ENCODE measurements around the gene HDAC9.

Gene HDAC9

DNA sequence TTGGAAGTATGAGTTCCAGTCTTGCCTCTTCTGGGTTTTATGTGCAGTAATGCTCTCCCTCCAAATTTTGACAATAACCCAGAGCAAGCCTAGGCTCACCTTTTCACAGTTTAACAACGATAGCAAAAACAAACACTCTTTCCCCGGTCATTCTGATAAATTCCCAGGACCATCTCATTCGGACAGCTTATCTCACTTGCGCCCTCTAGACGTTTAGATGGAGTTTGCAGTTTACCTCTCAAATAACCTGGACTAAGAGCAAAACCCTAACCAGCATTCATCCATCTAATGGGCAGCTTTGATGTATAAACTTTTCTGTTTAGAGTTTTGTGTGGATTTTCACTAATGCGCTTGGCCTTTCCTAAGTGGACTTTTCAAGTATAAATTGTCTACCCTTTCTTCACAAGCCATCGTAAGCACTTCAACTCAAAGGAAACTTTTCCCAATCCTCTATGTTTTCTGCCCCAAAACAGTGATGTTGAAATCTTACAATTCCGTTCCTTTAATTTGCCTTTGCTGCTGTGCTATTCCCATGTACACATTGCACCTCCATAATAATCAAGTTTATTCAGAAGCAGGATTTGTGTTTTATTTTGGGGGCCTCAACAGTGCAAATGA lies 114.9 kb downstream of the HDAC9 start:
- TF ChIP-seq, protein P1, sequence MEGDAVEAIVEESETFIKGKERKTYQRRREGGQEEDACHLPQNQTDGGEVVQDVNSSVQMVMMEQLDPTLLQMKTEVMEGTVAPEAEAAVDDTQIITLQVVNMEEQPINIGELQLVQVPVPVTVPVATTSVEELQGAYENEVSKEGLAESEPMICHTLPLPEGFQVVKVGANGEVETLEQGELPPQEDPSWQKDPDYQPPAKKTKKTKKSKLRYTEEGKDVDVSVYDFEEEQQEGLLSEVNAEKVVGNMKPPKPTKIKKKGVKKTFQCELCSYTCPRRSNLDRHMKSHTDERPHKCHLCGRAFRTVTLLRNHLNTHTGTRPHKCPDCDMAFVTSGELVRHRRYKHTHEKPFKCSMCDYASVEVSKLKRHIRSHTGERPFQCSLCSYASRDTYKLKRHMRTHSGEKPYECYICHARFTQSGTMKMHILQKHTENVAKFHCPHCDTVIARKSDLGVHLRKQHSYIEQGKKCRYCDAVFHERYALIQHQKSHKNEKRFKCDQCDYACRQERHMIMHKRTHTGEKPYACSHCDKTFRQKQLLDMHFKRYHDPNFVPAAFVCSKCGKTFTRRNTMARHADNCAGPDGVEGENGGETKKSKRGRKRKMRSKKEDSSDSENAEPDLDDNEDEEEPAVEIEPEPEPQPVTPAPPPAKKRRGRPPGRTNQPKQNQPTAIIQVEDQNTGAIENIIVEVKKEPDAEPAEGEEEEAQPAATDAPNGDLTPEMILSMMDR (IDR thresholded peaks at IDR 0.05; ENCODE audit: control insufficient read depth, insufficient read depth, low read depth, low read length, missing control alignments) = peak; percentile 44
- no peak for DNase-seq (ENCODE audit: low read depth)
- no peak overlapping the region for H3K4me3 ChIP-seq (ENCODE audit: control insufficient read depth, low read depth, low read length)

DNA sequence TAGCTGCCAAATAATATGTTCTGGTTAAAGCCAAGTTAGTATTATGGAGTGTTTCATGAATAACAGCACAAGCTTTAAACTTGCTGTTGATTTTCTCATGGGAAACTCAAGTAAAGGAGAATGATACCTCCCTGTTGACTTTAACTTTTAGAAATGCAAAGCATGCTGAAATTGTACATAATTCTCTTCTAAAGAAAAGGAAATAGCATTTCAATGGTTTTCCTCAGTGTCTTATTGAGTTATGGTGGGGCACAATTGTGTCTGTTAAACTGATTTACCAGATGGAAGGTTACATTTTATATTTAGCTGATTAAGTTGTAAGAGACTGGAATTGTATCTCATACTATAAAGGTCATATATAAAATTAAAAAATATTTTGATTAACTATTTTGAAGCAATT lies 119.3 kb downstream of the HDAC9 start:
- no peak overlapping the region for H3K4me3 ChIP-seq (ENCODE audit: control insufficient read depth, low read depth, low read length)
- TF ChIP-seq, protein P1 (IDR thresholded peaks at IDR 0.05; ENCODE audit: control insufficient read depth, insufficient read depth, low read depth, low read length, missing control alignments) = no peak
- no peak for DNase-seq (ENCODE audit: low read depth)

DNA sequence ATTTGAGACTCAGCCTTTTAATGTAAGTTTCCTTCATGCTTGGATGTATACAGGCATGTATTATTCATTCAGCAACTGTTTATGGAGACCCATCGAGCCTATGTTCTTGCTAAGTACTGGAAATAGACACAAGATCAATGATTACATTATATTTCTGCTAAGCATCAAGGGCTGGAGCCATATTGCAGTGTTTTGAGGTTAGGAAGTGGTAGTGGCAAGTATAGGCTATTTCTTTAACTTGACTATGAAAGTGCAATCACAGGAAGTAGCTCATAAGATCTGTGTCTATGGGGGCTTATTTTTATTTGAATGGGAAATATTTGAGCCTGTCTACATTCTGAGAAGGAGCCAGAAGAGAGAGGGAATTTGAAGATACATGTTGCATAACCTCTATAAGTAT lies 123.8 kb downstream of the HDAC9 start:
- TF ChIP-seq, protein P1 (IDR thresholded peaks at IDR 0.05; ENCODE audit: control insufficient read depth, insufficient read depth, low read depth, low read length, missing control alignments) = no peak
- no peak for DNase-seq (ENCODE audit: low read depth)

GRCh38 chr7:18623389-18623788 lies 127.8 kb downstream of the HDAC9 start:
- DNase-seq (ENCODE audit: low read depth) = no peak
- no peak overlapping the region for H3K4me3 ChIP-seq (ENCODE audit: control insufficient read depth, low read depth, low read length)
- TF ChIP-seq, protein P1 (IDR thresholded peaks at IDR 0.05; ENCODE audit: control insufficient read depth, insufficient read depth, low read depth, low read length, missing control alignments) = no peak

More for the DNA sequence above, 123.8 kb downstream of the HDAC9 start:
- no peak overlapping the region for H3K4me3 ChIP-seq (ENCODE audit: control insufficient read depth, low read depth, low read length)

DNA sequence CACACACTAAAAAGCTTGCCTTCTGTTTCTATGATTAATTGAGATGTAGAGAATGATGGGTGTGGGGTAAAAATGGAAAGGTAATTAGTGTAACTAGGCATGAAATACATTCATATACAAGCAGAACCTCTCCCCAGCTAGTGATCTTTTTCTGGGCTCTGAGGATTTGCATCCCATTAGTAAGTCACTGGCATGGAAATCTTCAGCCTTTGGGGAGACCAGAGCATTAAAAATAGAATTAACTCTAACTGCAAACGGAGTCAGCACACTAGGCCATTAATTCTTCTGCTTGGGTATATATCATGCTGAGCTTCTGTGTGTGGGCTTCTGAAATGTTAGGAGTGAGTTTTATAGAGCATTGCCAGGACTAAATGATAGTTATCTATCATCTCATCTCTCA lies 128.9 kb downstream of the HDAC9 start:
- H3K4me3 ChIP-seq (ENCODE audit: control insufficient read depth, low read depth, low read length) = no peak overlapping the region
- DNase-seq (ENCODE audit: low read depth) = no peak
- TF ChIP-seq, protein P1 (IDR thresholded peaks at IDR 0.05; ENCODE audit: control insufficient read depth, insufficient read depth, low read depth, low read length, missing control alignments) = no peak

DNA sequence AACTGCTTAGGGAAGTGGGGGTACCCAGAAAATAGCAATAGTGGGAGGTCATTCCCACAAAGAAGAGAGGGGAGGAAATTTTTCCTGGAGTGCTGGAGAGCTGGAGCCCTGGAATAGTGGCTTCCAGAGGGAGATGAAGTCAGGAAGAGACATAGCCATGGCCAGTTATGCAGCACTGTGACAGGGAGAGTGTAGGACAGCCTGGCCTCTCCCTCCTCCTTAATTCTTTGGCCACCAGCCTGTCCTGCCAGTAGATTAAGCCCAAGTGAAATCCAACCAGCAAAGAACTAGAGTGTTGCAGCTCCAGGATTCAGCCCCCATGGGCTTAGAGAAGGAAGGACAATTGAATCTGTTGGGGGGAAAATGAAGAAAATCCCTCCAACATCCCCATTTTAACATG lies 130.5 kb downstream of the HDAC9 start:
- no peak overlapping the region for H3K4me3 ChIP-seq (ENCODE audit: control insufficient read depth, low read depth, low read length)
- no peak for DNase-seq (ENCODE audit: low read depth)
- TF ChIP-seq, protein P1 (IDR thresholded peaks at IDR 0.05; ENCODE audit: control insufficient read depth, insufficient read depth, low read depth, low read length, missing control alignments) = no peak
